ENCODE measurements around the gene SLC1A3. TPM values are rescaled to one million over a fixed set of nuclear protein-coding genes. Genes with fewer than 3 reads are reported as not detected.
"Not testable (repeated sequence)": the region's sequence is repeated elsewhere in the genome, so short reads cannot be mapped to it uniquely, and the experiment has no call there.

The SLC1A3 gene
- total RNA-seq, 4 donors from 2014 or later = 11.3 to 26.5 (median 21.2) TPM

DNA sequence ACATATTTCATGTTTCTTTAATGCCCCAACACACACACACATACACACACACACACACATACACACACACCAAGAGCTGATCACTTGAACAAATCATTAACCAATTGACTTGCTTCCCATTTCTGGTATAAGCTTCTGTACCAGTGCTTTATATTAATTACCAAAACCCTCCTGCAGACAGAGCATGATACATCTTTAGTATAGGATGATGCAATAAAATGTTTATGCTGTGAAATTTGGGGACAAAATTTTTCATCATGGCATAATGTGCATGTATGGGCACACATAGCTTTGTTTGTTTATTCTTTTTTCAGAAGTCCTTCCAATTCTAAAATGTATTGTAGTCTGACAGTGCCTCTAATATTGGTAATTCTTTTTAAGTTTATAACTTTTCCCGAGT is 34.5 kb downstream of the SLC1A3 start:
- 67% methylated on average over 1 of the region's 1 CpG for WGBS
- DNase-seq (ENCODE audit: extremely low spot score) = no peak
- no peak overlapping the region for H3K4me3 ChIP-seq
- intact Hi-C loops (cut with DNase I) = no loop called here
- no peaks in the 10 kb centered on the region for H3K27me3 ChIP-seq
- peaks cover 0 to 3% (median 0%) of the 10 kb centered on the region in 4 donors for H3K4me1 ChIP-seq
- H3K36me3 ChIP-seq = peaks cover 0 to 3% (median 0%) of the 10 kb centered on the region in 4 donors
- no peak overlapping the region for H3K27ac ChIP-seq (replicated peaks in 1 of 4)
- H3K9me3 ChIP-seq = no peaks in the 10 kb centered on the region
- no peak for TF ChIP-seq EP300 (IDR thresholded peaks at IDR 0.05)

DNA sequence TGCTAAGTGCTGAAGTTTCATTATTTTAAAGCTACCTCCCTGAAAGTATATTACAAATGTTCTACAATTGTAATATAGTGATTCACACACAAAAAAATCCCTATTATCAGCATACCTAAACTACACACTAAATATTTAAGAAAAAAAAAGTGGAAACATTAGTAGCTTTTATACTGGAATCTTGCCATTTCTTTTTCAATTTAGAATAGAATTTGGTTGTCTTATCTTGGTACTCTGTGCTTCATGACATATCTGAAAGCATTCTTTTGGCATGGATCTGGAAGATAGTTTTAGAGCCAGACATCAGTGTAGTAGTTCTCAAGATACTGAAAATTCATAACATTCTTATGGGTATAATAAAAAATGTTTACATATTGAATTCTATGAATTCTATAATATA is 35.0 kb downstream of the SLC1A3 start:
- no peak for DNase-seq (ENCODE audit: extremely low spot score)
- TF ChIP-seq EP300 (IDR thresholded peaks at IDR 0.05) = no peak
- TF ChIP-seq, protein P1, sequence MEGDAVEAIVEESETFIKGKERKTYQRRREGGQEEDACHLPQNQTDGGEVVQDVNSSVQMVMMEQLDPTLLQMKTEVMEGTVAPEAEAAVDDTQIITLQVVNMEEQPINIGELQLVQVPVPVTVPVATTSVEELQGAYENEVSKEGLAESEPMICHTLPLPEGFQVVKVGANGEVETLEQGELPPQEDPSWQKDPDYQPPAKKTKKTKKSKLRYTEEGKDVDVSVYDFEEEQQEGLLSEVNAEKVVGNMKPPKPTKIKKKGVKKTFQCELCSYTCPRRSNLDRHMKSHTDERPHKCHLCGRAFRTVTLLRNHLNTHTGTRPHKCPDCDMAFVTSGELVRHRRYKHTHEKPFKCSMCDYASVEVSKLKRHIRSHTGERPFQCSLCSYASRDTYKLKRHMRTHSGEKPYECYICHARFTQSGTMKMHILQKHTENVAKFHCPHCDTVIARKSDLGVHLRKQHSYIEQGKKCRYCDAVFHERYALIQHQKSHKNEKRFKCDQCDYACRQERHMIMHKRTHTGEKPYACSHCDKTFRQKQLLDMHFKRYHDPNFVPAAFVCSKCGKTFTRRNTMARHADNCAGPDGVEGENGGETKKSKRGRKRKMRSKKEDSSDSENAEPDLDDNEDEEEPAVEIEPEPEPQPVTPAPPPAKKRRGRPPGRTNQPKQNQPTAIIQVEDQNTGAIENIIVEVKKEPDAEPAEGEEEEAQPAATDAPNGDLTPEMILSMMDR (IDR thresholded peaks at IDR 0.05) = no peak
- no peak for TF ChIP-seq POLR2A (IDR thresholded peaks at IDR 0.05; ENCODE audit: low read depth)
- TF ChIP-seq POLR2AphosphoS5 (IDR thresholded peaks at IDR 0.05) = no peak
- no peak overlapping the region for H3K27ac ChIP-seq (replicated peaks in 1 of 4)
- H3K4me1 ChIP-seq = peaks cover 0 to 3% (median 0%) of the 10 kb centered on the region in 4 donors
- peaks cover 0 to 3% (median 0%) of the 10 kb centered on the region in 4 donors for H3K36me3 ChIP-seq
- no peaks in the 10 kb centered on the region for H3K9me3 ChIP-seq
- no peaks in the 10 kb centered on the region for H3K27me3 ChIP-seq
- intact Hi-C loops (cut with DNase I) = no loop called here
- H3K4me3 ChIP-seq = no peak overlapping the region

DNA sequence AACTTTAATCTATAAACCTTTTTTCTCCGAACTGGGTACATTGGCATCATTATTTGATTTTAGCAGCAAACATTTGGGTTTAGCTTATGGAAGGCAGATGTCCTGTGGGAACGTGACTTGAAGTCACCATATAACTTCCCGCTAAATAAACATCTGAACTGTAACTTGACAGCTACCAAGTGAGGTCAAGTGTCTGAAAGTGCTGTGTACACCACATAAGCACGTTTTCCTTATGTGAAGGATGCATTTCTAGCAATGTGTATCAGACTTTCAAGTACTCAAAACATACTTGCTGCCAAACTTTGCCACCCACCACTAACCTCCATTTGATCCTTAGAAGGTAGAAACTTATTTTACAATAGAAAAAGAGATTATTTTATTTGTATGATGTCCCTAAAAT is 35.7 kb downstream of the SLC1A3 start:
- intact Hi-C loops (cut with DNase I) = no loop called here
- peaks cover 0 to 3% (median 0%) of the 10 kb centered on the region in 4 donors for H3K4me1 ChIP-seq
- H3K4me3 ChIP-seq = no peak overlapping the region
- H3K27me3 ChIP-seq = no peaks in the 10 kb centered on the region
- H3K27ac ChIP-seq (replicated peaks in 1 of 4) = no peak overlapping the region
- H3K36me3 ChIP-seq = peaks cover 0 to 3% (median 0%) of the 10 kb centered on the region in 4 donors
- TF ChIP-seq, protein P1 (IDR thresholded peaks at IDR 0.05) = no peak
- TF ChIP-seq POLR2AphosphoS5 (IDR thresholded peaks at IDR 0.05) (no peak), POLR2A (IDR thresholded peaks at IDR 0.05; ENCODE audit: low read depth) (no peak), EP300 (IDR thresholded peaks at IDR 0.05) (no peak)
- no peak for DNase-seq (ENCODE audit: extremely low spot score)
- H3K9me3 ChIP-seq = no peaks in the 10 kb centered on the region
- 66% methylated on average over 4 of the region's 4 CpGs for WGBS

DNA sequence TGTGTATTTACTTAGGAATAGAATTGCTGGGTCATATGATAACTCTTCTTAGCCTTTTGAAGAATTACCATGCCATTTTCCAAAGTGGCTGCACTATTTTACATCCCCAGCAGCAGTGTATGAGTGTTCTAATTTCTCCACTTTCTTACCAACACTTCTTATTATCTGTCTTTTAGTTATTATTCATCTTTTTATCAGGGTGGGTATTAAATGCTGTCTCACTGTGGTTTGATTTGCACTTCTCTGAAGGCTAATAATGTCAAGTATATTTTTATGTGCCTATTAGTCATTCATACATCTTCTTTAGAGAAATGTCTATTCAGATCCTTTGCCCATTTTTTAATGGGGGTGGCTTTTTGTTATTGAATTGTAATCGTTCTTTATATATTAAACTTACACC is 36.8 kb downstream of the SLC1A3 start:
- peaks cover 0 to 3% (median 0%) of the 10 kb centered on the region in 4 donors for H3K36me3 ChIP-seq
- intact Hi-C loops (cut with DNase I) = no loop called here
- no peak for DNase-seq (ENCODE audit: extremely low spot score)
- H3K9me3 ChIP-seq = no peaks in the 10 kb centered on the region
- H3K4me1 ChIP-seq = peaks cover 0 to 3% (median 0%) of the 10 kb centered on the region in 4 donors
- TF ChIP-seq, protein P1 (IDR thresholded peaks at IDR 0.05) = no peak
- no peak for TF ChIP-seq EP300 (IDR thresholded peaks at IDR 0.05)
- TF ChIP-seq POLR2A (IDR thresholded peaks at IDR 0.05; ENCODE audit: low read depth) = no peak
- TF ChIP-seq POLR2AphosphoS5 (IDR thresholded peaks at IDR 0.05) = no peak
- no peak overlapping the region for H3K27ac ChIP-seq (replicated peaks in 1 of 4)
- WGBS = 80% methylated on average over 1 of the region's 1 CpG
- H3K27me3 ChIP-seq = no peaks in the 10 kb centered on the region
- no peak overlapping the region for H3K4me3 ChIP-seq

DNA sequence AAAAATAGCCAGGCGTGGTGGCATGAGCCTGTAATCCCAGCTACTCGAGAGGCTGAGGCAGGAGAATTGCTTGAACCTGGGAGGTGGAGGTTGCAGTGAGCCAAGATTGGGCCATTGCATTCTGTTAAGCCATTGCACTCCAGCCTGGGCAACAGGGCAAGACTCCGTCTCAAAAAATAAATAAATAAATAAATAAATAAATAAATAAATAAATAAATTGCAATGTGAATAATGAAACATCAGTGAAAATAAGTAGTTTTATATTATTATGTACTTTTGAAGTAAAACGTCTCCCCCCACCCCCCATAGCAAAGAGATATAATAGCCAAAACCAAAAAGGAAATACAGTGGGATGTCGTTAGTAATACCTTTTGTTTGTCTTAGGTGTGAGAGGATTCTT is 37.4 kb downstream of the SLC1A3 start:
- H3K4me3 ChIP-seq; DNase-seq (ENCODE audit: extremely low spot score); H3K9me3 ChIP-seq; H3K27me3 ChIP-seq; intact Hi-C loops (cut with DNase I); H3K4me1 ChIP-seq; H3K27ac ChIP-seq (replicated peaks in 1 of 4); H3K36me3 ChIP-seq: not testable (repeated sequence)
- WGBS = 89% methylated on average over 5 of the region's 5 CpGs

DNA sequence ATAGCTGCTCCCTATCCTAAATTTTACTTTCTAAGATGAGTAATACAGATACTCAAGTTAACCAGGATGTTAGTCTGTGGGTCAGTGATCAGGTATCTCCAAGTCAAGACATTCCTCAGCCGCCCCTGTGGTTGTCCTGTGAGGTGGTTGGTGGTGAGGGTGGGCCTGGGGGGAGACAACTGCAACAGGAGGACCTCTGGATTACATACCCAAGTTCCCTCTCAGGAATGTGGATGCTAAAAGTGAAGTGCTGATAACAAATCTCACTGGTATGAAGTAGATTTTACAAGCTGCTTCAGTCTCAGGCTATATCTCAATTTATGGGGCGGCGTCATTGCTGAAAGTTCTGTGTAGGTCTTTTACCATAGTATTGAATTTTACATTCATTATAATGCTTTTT is 38.3 kb downstream of the SLC1A3 start:
- H3K9me3 ChIP-seq = no peaks in the 10 kb centered on the region

More for the DNA sequence above, 38.3 kb downstream of the SLC1A3 start:
- H3K4me1 ChIP-seq = peaks cover 0 to 3% (median 0%) of the 10 kb centered on the region in 4 donors
- no peak overlapping the region for H3K4me3 ChIP-seq
- H3K27me3 ChIP-seq = no peaks in the 10 kb centered on the region
- intact Hi-C loops (cut with DNase I) = no loop called here
- no peaks in the 10 kb centered on the region for H3K36me3 ChIP-seq
- TF ChIP-seq EP300 (IDR thresholded peaks at IDR 0.05) (no peak), POLR2A (IDR thresholded peaks at IDR 0.05; ENCODE audit: low read depth) (no peak), POLR2AphosphoS5 (IDR thresholded peaks at IDR 0.05) (no peak)
- TF ChIP-seq, protein P1 (IDR thresholded peaks at IDR 0.05) = no peak
- no peak overlapping the region for H3K27ac ChIP-seq (replicated peaks in 1 of 4)
- DNase-seq (ENCODE audit: extremely low spot score) = no peak
- 96% methylated on average over 3 of the region's 3 CpGs for WGBS
